Activated CD8-positive, alpha-beta memory T cell treated with anti-CD3 and anti-CD28 coated beads, Interleukin-2, amount 50 U/mL, for 24 hours (primary cell): ENCODE data around the gene INIP.

ENCODE experiments used
- DNase-seq: peaks from one replicate; pipeline ENCODE4 v3.0.0-alpha.2; 2020; ENCODE audit errors: extremely low read depth

The INIP gene, protein sequence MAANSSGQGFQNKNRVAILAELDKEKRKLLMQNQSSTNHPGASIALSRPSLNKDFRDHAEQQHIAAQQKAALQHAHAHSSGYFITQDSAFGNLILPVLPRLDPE

GRCh38 chr9:112717661-112718331 lies at the start of gene INIP:
INIP (minus strand) TSS chr9:112718117; CDS start chr9:112716485, 1,632 bp downstream.
- peak; percentile 91 for DNase-seq

- DNase-seq: no peak
These were observed 47.4 kb upstream of the INIP start for GRCh38 chr9:112765281-112765680.

- DNase-seq: no peak
These were observed 46.9 kb upstream of the INIP start for GRCh38 chr9:112764837-112765236.

GRCh38 chr9:112764344-112764743 lies 46.4 kb upstream of the INIP start:
- DNase-seq: no peak

DNA sequence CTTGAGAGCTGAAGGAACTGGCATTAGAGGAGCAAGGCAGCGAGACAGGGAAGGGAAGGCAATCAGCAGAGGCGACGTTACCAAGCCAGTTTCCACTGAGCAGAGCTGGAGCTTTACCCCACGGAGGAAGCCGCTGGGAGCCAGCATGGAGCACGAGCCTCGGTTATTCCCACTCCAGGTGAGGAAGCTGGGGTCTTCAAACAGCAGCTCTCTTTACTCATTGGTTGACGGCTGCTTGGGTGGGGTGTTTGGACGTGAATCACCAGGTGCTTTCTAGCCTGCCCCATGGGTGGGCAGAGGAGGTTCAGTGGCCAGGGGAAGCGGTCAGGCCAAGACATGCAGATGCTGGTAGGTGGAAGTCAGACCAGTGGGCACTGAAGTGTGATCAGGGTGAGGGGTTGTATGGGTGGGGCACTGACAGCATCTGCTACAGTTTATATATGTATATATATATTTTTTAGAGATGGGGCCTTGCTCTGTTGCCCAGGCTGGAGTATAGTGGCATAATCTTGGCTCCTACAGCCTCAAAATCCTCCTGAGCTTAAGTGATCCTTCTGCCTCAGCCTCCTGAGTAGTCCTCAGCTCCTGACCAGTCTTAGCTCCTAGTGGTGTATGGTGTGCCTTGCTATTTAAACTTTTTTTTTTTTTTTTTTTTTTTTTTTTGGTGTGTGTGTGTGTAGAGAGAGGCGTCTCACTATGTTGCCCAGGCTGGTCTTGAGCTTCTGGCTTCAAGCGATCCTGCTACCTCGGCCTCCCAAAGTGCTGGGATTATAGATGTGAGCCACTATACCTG lies 45.0 kb upstream of the INIP start:
- DNase-seq: no peak

GRCh38 chr9:112761912-112762655 lies 44.2 kb upstream of the INIP start:
- DNase-seq: no peak

GRCh38 chr9:112760821-112761220 lies 42.9 kb upstream of the INIP start:
- no peak for DNase-seq

DNA sequence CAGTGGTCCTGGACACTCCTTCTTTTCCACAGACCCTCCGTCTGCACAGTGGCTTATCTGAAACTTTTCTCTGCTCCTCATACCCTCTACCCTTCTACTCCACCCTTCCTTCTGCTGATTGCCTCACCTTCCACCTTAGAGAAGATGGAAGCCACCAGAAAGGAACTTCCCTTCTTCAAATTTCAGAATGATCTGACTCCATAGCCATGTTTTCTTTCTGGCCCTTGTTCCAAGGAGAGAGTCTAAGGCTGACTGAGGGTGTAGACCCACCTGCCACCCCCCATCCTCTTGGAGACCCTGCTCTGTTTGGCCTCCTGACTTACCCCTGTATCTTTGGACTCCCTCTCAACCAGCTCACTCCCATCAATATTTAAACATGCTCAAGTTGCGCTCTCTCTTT lies 40.0 kb upstream of the INIP start:
- no peak for DNase-seq

DNA sequence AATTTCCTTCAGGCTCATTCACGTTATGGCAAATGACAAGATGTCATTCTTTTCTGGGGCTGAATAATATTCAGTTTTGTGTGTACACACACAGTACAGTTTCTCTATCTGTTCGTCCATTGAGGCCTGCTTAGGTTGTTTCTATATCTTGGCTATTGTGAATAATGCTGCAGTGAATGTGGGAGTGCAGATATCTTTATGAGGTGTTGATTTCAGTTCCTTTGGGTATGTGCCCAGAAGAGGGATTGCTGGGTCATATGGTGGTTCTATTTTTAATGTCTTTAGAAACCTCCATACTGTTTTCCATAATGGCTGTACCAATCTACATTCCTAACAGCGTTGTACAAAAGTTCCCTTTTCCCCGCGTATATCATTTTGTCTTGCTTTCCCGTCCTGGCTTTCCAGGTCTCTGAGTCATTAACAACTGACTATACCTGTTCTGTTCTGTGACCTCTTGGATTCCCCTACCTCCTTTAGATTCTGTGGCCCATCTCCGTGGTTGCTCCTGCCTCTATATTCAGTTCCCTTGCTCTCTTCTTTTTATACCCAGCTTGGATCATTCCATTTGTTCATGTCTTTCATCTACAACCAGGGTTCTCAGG lies 39.5 kb upstream of the INIP start:
- no peak for DNase-seq

- DNase-seq: no peak
These were observed 37.8 kb upstream of the INIP start for GRCh38 chr9:112755675-112756074.

GRCh38 chr9:112755016-112755427 lies 37.1 kb upstream of the INIP start:
- no peak for DNase-seq

GRCh38 chr9:112754578-112754977 lies 36.7 kb upstream of the INIP start:
- no peak for DNase-seq

DNA sequence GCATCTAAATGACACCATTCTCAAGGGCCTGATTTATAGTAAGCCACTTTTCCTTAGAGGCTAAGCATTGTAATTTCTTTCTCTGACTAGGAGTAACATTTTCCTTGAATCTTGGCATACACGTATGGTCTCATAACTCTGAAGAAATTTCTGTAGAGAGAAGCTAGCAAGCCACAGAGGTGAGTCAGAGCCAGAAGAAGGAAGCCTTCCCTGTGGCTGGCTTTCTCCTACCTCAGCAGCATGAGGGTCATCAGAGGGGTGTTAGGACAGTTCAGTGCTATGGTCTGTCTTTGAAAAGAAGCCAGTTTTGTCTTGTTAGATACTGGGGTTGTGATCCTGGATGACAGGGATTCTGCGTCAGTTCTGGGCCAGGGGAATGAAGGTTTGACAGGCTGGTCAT lies 35.8 kb upstream of the INIP start:
- DNase-seq: no peak

GRCh38 chr9:112752334-112753125 lies 34.6 kb upstream of the INIP start:
- no peak for DNase-seq

GRCh38 chr9:112751056-112751795 lies 33.3 kb upstream of the INIP start:
- DNase-seq: no peak

GRCh38 chr9:112750764-112751055 lies 32.8 kb upstream of the INIP start:
- no peak for DNase-seq

DNA sequence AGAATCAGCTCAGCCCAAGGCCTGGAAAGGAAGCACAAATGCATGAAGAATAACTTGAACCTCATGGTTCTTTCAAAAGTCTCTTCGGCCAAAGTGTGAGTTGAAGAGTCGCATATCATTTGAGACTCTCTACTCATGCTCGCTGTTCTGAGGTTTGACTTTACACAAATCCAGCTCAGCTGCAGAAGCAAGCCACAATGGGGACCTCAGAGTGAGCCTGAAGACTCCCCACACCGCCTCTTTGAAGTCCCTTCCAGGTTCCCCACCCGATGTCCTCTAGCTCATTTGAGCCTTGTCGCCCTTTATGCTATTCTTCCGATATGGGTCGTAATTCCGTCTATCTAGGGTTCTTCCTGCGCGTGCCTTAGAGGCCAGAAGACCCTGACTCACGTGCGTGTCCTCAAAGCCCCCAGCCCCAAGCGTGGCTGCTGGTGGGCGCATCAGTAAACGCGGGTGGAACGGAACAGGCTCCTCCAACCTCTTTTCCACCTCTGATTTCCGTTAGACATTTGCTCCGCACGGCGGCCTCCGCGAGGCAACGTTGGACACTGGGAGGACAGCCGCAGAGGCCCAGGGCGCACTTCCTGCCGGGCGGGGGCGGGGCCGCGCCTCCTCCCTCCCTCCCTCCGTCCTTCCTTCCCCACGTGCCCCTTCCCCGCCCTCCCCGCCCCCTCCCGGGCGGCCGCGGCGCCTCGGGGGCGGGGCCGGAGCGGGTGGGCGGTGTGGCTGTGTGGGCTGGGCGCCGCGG lies 32.3 kb upstream of the INIP start, which contains the start of gene SNX30:
TSS of gene SNX30 (plus strand) at position 745 of the 748 bp plus-strand sequence. CDS start 242 bp downstream, outside the sequence.
- peak; percentile 21 for DNase-seq

DNA sequence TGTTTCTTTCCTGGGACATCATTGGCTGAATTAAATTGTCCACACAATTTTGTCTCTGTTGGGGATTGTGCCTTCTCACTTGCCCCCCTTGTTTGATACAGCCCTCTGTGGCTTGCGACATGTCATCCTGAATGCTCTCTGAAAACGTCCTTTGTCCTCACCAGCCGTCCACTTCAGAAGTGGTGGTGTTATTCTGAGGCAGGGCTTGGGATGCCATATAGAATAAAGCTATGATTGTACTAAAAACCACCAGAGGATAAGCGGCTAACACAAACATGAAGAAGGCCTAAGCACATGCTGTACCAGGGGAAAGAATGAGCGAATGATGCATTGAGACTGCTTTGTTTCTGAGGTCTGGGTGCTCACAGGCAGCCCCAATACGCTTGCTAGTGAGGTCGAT lies 29.2 kb upstream of the INIP start:
- no peak for DNase-seq

GRCh38 chr9:112744177-112744576 lies 26.3 kb upstream of the INIP start:
- no peak for DNase-seq
